IPS-11a (cell line): ENCODE results near the gene IL17RD.
"Not testable (repeated sequence)": the region's sequence is repeated elsewhere in the genome, so short reads cannot be mapped to it uniquely, and the experiment has no call there.

Experiments
- H3K4me3 ChIP-seq: one replicate; pipeline ENCODE4 v1.5.1; 2013; ENCODE audit warnings: low read depth, low read length, control low read depth

Gene IL17RD

DNA sequence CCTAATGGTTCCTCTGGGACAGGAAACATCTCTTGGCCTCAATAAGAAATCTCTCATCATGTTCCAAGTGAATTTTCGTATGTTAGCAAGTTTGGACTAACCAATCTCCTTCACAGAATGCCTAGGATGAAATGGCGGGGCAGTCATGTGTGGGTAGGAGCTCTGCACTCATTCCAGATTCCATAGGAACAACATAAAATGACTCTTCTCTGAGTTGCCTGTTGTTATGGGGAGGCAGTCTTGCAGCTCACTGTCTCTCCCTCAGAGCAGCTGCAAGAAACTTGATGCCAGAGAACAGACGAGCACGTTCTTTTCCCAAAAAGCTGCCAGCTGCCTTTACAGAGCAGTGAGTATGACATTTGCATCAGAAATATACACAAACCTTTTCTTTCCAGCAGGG is 70.6 kb downstream of the IL17RD start:
- no peak overlapping the region for H3K4me3 ChIP-seq

DNA sequence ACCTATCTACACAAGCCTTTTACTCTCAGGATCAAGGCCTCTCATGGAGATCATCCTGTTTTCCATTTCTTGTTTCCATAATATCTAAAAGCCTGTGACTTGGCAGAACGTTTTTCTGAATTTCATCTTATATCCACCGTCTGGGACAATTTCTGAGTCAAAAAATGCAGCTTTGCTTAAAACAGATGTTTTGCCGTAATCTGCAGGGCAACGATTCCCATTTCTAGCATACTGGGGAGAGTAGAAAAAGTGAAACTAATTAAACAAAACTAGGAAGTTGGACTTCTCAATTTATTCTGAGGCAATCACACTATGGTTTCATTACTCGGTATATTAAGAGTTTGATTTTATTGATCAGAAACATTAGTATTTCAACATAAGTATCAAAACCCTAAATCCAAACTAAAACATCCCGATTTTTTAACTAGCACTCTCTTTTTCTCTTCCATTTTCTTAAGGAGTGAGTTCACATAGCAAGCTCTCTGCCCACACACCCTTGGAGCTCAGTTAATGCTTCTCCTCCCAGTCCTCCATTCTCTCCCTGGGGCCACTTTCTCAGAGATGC is 71.1 kb downstream of the IL17RD start:
- no peak overlapping the region for H3K4me3 ChIP-seq

DNA sequence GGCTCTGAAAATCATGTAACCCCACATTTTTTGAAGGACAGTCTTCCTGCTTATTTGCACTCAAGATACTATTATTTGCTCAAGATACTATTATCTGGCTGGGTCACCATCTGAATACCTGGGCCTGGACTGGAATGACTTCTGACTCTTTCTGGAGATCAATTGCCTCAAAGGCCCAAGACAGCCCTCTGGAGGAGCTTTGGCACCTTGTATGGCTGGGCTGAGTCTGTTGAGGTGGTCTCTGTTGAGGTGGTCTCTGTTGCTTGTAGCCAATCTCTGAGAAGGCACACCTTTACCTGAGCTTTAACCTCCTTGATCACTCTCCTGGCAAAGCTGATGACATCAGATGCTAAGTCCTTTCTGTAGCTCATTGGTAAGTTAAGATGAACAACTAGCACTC is 71.7 kb downstream of the IL17RD start:
- H3K4me3 ChIP-seq = no peak overlapping the region

DNA sequence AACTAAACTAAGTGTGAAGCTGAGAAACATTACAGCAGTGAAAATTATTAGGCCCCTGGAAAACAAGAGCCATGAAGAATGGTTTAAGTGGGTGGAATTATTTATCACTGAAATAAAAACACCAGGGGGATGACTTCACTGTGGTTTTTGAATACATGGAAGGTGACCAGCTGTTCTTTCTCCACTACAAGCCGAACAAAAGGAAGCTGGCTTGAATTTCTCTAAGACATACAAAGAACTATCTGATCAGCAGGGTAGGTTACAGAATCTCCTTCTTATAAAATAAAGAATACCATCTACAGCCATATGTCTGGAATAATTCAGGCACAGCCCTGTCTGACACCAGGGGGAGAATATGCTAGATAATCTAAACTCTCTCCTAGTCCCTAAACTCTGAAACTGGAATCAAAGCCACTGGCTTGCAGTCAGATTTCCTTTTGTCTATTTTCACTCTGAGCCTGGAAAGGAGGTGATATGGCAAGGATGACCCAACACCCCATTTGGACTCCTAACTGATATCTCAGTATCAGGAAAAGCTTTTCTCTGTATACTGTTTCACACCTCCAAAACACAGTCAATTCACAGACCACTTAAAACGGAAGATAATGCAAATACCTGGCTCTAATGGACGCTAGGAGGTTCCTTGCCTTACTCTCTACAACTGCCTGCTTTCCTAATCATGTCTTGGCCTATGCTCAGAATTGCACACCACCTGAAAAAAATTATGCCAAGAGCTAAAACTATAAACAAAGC is 73.5 kb downstream of the IL17RD start:
- no peak overlapping the region for H3K4me3 ChIP-seq

DNA sequence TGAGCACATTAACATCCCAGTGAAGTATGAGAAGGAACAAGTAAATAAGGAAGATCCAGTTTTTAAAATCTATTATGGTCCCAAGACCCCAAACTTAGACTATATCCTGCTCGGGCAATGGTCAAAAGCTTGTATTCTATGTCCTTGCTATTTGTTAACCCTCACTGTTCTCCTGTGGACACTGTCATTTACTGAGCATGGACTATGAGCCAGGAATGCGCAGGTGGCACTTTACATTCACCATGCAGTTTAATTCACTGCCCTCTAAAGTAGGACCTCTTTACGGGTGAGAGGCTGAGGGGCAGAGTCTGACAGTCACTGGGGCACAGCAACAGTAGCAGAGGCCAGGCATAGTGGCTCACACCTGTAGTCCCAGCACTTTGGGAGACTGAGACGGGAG is 76.1 kb downstream of the IL17RD start:
- no peak overlapping the region for H3K4me3 ChIP-seq

DNA sequence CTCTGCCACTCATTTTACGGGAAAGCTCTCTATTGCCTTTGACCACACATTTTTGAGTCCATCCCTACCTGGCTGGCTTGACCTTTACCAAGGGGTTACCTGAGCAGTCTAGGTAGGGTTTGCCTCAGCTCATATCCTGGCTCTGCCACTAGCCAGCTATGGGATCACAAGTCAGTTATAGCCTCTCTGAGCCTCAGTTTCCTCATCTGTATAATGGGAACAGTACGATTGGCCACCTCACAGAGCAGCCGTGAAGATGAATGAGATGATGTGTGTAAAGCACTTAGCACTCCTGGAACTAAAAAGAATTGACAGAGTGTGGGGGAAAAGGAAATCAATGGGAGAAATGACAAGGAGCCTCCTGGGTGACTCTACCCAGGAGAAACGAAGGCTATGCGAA is 76.7 kb downstream of the IL17RD start:
- H3K4me3 ChIP-seq = no peak overlapping the region

DNA sequence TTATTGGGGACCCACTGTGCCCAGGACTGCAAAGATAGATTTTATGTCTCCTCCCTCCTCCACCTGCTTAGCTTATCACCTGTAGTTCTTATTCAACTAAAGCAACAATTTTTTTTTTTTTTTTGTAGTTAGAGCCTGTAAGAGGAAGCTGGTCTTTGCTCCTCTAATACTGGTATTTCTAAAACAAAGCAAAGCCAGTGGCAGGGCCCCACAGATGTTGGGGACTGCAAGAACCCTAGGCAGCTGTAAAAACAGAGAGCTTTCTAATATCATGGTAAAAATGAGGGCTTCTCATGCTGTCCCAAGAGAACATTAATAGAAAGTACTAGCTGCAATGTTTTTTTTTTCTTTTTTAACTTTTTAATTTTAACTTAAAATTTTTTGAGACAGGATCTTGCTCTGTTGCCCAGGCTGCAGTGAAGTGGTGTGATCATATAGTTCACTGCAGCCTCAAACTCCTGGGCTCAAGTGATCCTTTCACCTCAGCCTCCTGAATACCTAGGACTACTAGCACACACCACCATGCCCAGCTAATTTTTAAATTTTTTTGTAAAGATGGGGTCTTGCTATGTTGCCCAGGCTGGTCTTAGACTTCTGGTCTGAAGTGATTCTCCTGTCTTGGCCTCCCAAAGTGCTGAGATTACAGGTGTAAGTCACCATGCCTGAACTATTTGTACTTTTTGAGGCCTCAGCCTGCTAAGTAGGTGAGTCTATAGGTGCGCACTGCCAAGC is 77.6 kb downstream of the IL17RD start:
- no peak overlapping the region for H3K4me3 ChIP-seq

DNA sequence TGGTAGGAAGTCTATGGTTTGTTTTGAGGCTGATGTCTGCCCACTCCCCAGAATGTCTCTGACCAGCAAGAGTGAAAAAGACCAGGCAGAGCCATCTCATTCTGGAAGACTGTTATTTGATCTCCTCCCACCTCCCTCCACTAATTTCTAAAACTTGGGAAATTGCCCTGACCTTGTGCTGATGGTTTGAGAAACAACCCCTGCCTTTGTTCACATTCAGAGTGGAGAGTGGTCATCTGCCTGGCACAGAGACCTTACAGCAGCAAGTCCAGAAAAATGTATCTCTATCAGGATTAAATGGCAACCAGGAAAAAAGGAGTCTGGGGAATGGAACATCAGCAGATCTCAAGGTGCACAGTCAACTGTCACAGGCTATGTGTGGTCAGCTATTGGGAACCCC is 79.0 kb downstream of the IL17RD start:
- H3K4me3 ChIP-seq = no peak overlapping the region

DNA sequence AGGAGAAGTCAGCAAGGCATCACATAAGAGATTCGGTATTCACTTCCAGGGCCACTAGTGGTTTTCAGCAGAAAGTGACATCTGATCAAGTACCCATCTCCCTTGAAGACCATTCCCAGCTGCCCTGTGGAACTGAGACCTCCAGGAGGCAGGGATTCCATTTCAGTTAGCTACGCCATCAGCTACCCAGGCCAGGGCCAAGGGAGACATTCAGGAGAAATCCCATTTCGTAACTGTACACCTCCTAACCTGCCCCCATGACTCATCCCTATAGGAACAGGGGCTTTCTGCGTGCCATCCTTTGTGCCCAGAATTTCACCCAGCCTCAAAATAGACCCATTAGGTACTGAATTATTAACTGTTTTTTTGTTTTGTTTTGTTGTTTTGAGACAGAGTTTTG is 79.9 kb downstream of the IL17RD start:
- H3K4me3 ChIP-seq = no peak overlapping the region

DNA sequence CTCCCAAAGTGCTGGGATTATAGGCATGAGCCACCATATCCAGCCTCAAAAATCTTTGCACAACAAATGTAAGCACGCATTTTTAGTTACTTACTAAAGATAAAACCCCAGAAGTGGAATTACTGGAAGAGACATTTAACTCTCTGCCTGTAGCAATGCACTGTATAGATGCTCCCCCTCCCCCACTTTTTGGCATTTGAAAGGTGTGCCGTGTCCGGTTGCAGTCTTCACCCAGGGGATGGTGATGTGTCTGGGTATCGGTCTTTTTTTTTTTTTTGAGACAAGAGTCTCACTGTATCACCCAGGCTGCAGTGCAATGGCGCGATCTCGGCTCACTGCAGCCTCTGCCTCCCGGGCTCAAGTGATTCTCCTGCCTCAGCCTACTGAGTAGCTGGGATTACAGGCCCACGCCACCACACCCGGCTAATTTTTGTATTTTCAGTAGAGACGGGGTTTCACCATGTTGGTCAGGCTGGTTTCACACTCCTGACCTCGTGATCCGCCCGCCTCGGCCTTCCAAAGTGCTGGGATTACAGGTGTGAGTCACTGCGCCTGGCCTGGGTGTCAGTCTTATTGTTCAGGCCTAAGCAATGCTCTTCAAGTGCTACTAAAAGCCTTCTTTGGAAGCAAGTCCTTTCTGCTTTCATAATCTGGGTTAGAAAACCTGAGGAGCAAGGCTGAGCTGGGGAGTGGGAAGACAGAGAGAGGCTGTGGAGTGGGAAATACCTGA is 81.7 kb downstream of the IL17RD start:
- not testable (repeated sequence) for H3K4me3 ChIP-seq

DNA sequence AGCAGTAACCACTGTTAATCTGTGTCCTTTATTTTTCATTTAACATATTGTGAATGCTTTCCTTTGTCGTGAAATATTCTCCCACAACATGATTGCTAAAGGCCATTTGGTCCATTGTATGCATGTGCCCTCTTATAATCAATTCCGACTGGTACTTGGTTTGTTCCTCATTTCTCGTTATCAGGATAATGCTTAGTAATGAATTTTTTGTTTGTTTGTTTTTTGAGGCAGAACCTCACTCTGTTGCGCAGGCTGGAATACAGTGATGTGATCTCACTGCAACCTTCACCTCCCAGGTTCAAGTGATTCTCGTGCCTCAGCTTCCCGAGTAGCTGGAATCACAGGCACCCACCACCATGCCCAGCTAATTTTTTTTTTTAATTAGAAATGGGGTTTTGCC is 82.7 kb downstream of the IL17RD start:
- no peak overlapping the region for H3K4me3 ChIP-seq

DNA sequence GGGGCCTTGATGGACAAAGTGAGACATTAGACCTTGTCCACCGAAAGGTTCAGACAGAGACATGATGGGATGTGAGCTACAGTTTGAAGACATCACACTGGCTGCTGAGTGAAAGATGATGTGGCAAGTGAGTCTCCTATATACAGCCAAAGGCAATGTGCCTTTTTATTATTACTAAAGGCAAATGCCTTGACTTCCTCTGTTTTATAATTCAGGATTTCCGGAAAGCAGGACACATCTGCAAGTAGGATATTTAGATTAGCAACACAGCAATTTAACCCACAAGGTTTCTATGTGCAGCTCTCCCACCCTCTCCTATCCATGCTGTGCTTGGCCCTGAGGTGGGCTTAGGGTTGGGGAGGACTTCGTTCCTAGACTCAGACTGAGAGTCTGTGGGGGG is 84.0 kb downstream of the IL17RD start:
- no peak overlapping the region for H3K4me3 ChIP-seq

DNA sequence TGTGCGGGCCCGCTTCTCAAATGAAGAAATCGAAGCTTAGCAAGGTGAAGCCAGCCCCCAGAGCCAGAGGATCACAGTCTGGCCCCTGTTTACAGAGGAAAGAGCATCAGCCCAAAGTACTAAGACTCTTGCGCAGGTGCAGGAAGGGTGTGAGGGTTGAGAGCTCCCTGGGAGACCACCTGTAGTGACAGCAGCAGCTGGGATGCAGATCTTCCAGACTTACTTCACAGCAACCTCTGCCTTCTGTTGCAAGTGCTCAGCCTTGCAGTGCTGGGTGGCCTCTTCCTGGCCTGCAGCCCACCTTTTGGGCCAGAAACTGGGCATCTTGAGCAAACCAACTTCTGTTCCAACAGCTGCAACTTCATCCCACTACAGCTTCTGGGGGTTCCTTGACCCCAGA is 85.0 kb downstream of the IL17RD start:
- no peak overlapping the region for H3K4me3 ChIP-seq

DNA sequence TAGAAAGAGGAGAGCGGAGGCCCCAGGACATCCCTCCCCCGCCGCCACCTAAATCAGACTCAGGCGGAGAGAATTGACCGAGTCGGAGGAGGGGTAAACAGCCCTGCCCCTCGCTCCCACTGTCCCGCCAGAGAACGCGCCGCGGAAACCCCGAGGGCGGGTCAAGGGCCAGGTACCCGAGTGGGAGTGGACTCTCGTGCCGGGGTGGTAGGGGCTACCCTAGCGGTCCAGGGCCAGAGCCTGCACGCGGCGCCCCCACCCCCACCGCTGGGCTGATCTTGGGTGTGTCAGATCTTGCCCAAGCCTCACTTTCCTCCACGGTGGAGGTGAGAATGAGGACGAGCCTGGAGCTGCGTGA is 85.7 kb downstream of the IL17RD start:
- peak overlapping the region; percentile 46 for H3K4me3 ChIP-seq

DNA sequence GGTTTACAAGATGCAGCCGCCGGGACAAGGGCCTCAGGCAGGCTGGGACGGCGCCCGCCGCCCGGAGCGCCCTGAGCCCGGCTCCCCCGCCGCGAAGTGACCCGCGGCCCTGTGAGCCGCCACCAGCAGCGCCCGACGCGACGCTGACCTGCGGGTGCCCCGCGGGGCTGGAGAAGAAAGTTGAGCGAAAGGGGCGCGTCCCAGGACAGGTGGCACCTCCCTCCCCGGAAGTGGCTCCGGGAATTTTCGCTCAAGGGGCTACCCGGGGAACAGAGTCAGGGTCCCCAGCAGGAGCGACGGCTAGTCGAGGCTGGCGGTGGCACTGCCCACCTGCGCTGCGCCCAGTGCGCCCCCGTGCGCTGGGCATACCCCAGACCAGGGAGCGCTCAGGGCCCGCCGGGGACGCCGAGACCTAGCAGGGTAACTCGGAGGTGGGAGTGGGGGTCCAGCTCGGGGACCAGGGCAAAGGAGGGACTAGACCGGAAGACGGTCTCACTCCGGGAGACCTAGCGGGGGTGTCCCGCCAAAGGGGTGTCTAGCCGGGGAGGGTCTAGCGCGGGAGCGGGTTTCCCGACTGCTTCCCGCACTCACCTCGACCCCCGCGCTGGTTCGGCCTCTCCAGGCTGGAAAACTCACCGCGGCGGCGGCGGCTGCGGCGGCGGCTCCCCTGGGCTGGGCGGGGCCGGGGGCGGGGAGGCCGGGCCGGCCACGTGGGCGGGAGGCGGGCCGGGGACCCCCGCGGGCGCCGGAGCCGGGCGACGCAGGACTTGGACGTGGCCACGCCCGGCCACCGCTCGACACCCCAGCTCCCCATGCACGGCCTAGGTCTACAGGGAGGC is 86.3 kb downstream of the IL17RD start:
- peak overlapping the region; percentile 73 for H3K4me3 ChIP-seq

DNA sequence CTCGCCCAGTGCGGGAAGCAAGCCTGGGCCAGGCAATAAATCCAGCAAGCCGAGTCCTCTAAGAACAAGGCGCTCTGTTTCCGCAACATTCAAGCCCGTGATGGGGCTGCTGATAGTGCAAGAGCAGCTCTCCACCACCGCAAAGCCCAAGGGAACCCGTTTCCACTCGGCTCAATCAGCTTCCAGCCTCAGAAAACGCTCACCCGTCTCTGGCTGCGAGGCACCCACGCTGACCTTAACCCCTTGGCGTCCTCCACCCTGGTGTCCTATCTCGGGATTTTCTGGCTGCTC is 86.9 kb downstream of the IL17RD start:
- peak overlapping the region; percentile 73 for H3K4me3 ChIP-seq

DNA sequence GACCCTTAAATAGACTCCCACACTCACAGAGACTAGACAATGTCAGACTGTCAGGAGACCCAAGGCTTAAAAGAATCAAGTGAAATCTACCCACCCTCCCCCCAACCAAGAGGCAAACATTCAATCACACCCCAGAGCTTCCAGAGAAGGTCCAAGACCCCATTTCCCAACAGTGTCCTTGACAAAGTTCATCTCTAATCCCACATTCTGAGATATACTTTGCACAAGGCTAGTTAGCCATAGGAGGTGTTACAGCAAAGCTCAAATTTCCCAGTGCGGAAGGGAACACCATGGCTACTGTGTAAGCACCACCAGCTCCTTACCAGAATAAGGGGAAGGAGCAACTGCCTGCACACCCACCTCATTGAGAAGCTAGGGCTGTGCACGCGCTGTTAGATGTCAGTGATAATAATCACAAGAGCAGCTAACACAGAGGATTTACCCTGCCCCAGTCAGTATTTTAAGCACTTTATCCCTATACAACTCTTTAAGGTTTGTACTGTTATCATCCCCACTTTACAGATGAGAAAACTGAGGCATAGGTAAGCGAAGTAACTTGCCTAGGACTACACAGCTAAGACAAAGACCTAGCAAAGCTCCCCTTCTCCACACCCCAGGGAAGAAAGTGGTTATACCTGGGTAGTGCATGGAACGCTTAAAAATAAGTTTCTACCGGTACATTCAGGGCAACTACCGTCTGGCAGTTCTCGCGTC is 87.4 kb downstream of the IL17RD start:
- H3K4me3 ChIP-seq = peak overlapping the region; percentile 73

DNA sequence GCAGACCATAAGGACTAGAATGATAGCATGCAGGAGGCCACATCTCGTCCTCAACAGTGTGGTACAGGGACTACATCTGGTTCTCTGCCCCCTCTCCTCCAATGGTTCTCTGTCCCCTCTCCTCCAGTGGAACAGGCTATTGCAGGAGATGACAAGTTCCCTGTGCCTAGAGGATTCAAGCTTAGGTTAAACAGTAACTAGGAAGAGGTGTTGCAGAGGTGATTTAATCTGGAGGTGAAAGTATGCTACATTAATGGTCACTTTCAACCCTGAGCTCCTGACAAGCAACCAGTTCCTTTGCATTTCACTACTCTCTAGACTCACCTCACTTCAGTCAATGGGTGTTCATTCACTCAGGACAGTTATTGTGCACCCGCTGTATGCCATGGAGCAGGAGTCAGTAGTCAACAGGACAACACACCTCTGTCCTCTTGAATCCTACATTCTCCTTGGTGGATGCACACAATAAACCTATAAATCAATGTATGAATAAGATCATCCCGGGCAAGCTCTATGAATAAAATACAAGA is 88.7 kb downstream of the IL17RD start:
- H3K4me3 ChIP-seq = no peak overlapping the region

DNA sequence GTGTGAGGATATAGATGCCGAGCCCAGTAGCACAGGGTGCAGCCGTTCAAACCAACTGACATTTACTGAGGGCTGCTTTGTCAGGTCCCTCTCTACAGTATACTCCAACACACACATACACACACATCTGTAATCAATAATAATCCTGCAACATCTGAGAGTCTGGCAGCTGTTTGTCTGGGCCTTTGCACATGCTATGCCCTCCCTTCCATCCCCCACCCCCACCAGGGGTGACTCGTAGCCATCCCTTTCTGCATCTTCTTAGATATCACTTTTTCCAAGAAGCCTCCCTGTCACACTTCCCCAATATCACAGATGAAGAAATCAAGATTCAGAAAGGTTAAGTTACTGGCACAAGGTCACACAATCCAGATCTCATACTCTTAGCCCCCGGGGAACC is 91.0 kb downstream of the IL17RD start:
- no peak overlapping the region for H3K4me3 ChIP-seq

DNA sequence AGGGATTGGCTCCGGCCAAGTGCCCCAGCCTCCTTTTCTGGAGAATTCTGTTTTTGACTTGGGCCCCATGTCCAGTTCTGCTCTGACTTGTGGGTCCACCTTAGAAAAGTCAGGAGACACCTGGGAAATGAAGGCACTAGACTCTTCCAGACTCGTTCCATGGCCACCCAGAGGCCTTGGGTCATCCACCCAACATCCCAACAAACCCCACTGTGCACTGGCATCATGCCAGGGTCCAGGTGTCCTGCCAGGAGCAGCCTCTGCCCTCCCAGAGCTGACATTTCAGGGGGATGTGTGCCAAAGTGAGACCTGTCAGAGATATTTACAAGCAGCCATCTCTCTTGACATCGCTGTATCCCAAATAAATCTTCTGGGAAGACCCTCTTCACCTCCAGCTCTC is 91.5 kb downstream of the IL17RD start:
- H3K4me3 ChIP-seq = no peak overlapping the region
